ENCODE results near the gene CPA2.

CPA2 gene

GRCh38 chr7:130256704-130257103 is 10.0 kb upstream of the CPA2 start:
- no peak for DNase-seq

- no peak for DNase-seq
These were observed 8.1 kb upstream of the CPA2 start for GRCh38 chr7:130258494-130259078.

- no peak for DNase-seq
These were observed 4.2 kb upstream of the CPA2 start for GRCh38 chr7:130262448-130262847.

GRCh38 chr7:130263130-130263529 is 3.5 kb upstream of the CPA2 start:
- no peak for DNase-seq

GRCh38 chr7:130266961-130267321 is 278 bp downstream of the CPA2 start:
- no peak for DNase-seq

GRCh38 chr7:130268463-130269317 is 2.0 kb downstream of the CPA2 start:
- no peak for DNase-seq

GRCh38 chr7:130269318-130269694 is 2.6 kb downstream of the CPA2 start:
- no peak for DNase-seq

- DNase-seq = no peak
These were observed 4.5 kb downstream of the CPA2 start for GRCh38 chr7:130270947-130271800.

- no peak for DNase-seq
These were observed 5.9 kb downstream of the CPA2 start for GRCh38 chr7:130272381-130273080.

GRCh38 chr7:130273081-130273932 is 6.6 kb downstream of the CPA2 start:
- no peak for DNase-seq

GRCh38 chr7:130273933-130274255 is 7.2 kb downstream of the CPA2 start:
- DNase-seq = no peak

GRCh38 chr7:130274296-130274695 is 7.6 kb downstream of the CPA2 start:
- no peak for DNase-seq

- DNase-seq = no peak
These were observed 8.4 kb downstream of the CPA2 start for GRCh38 chr7:130274983-130275591.

GRCh38 chr7:130275826-130276297 is 9.2 kb downstream of the CPA2 start:
- DNase-seq = no peak

- DNase-seq = peak; percentile 48
These were observed 10.4 kb downstream of the CPA2 start for GRCh38 chr7:130276796-130277762.

- DNase-seq = no peak
These were observed 11.3 kb downstream of the CPA2 start for GRCh38 chr7:130277763-130278643.

- no peak for DNase-seq
These were observed 12.2 kb downstream of the CPA2 start for GRCh38 chr7:130278860-130279259.

- DNase-seq = no peak
These were observed 12.6 kb downstream of the CPA2 start for GRCh38 chr7:130279286-130279685.

GRCh38 chr7:130279906-130280305 is 13.2 kb downstream of the CPA2 start:
- DNase-seq = no peak
